Cardiac muscle cell (in vitro differentiated cells and primary cell): ENCODE results near the gene BMERB1. TPM values are rescaled to one million over a fixed set of nuclear protein-coding genes. Genes with fewer than 3 reads are reported as not detected.
A peak's percentile ranks its signal among the peaks of the same experiment; 100 is the strongest.
"Not testable (repeated sequence)": the region's sequence is repeated elsewhere in the genome, so short reads cannot be mapped to it uniquely, and the experiment has no call there.

ENCODE experiments used
- DNase-seq, 2 donors: peaks; one replicate each; pipeline versions ENCODE4 v3.0.0 to v3.0.0-alpha.2; 2010 to 2017; ENCODE audit warnings: low read depth in 1 of 2, low spot score in 1 of 2
- H3K27ac ChIP-seq: fragments of 200-600 bp; sonication (generic); 2 replicates; pipeline ENCODE4 v1.5.1; 2016
- H3K27me3 ChIP-seq: fragments of 200-600 bp; sonication (generic); 2 replicates; pipeline ENCODE4 v1.6.0; 2016; ENCODE audit warnings: control low read depth
- H3K36me3 ChIP-seq: fragments of 200-600 bp; sonication (generic); 2 replicates; pipeline ENCODE4 v1.5.1; 2016; ENCODE audit warnings: control low read depth
- H3K4me1 ChIP-seq: fragments of 200-600 bp; sonication (generic); 2 replicates; pipeline ENCODE4 v1.8.1; 2017; ENCODE audit warnings: low read depth, mild to moderate bottlenecking, mixed run types
- H3K4me3 ChIP-seq: fragments of 200-600 bp; sonication (generic); 2 replicates; pipeline ENCODE4 v1.5.1; 2016; ENCODE audit warnings: mild to moderate bottlenecking
- H3K9me3 ChIP-seq: fragments of 200-600 bp; sonication (generic); 2 replicates; pipeline ENCODE4 v1.5.1; 2017; ENCODE audit warnings: low read depth, mild to moderate bottlenecking, control low read depth
- CTCF ChIP-seq: IDR thresholded peaks from 2 replicates; pipeline ENCODE4 v1.5.1; 2012; ENCODE audit warnings: low read depth, mild to moderate bottlenecking, low read length
- polyA plus RNA-seq: library from polyadenylated mRNA; unstranded; fragments of >200 nt; fragmentation: Nextera tagmentation; extraction: Ambion mirVana; gene quantifications from 2 replicates; pipeline ENCODE4 v1.2.1, GENCODE V29; 2016
- total RNA-seq: library from RNA; depleted of rRNA; stranded (reverse); fragments of >200 nt; gene quantifications from 2 replicates; pipeline ENCODE4 v1.2.3, GENCODE V29; 2016

BMERB1 gene
- total and polyA plus RNA-seq, 2 experiments from 2014 or later = 15.2 to 22.1 TPM

- H3K4me3 ChIP-seq = peak overlapping the region; percentile 53
- peaks cover 4% of the 10 kb centered on the region for H3K4me1 ChIP-seq
- peak in 1 of 2 donors; percentile 4 for DNase-seq
- H3K36me3 ChIP-seq = no peaks in the 10 kb centered on the region
- no peak overlapping the region for H3K27ac ChIP-seq
- TF ChIP-seq CTCF = no peak
- peaks cover 21% of the 10 kb centered on the region for H3K27me3 ChIP-seq
- H3K9me3 ChIP-seq = no peaks in the 10 kb centered on the region
These were observed 952 bp downstream of the BMERB1 start for GRCh38 chr16:15435216-15435864.

GRCh38 chr16:15439102-15439501 is 4.7 kb downstream of the BMERB1 start:
- no peak for TF ChIP-seq CTCF
- Histone ChIP-seq H3K4me3 (no peak overlapping the region), H3K27me3 (peaks cover 18% of the 10 kb centered on the region), H3K36me3 (no peaks in the 10 kb centered on the region), H3K9me3 (no peaks in the 10 kb centered on the region), H3K4me1 (peaks cover 4% of the 10 kb centered on the region), H3K27ac (no peak overlapping the region)
- DNase-seq = no peak

- TF ChIP-seq CTCF = no peak
- Histone ChIP-seq H3K36me3 (no peaks in the 10 kb centered on the region), H3K9me3 (no peaks in the 10 kb centered on the region), H3K27me3 (peaks cover 18% of the 10 kb centered on the region), H3K27ac (no peak overlapping the region), H3K4me1 (peaks cover 4% of the 10 kb centered on the region), H3K4me3 (no peak overlapping the region)
- DNase-seq = no peak
These were observed 5.1 kb downstream of the BMERB1 start for GRCh38 chr16:15439521-15439920.

GRCh38 chr16:15440852-15441251 is 6.5 kb downstream of the BMERB1 start:
- Histone ChIP-seq H3K9me3 (no peaks in the 10 kb centered on the region), H3K4me1 (no peaks in the 10 kb centered on the region), H3K36me3 (no peaks in the 10 kb centered on the region), H3K27ac (no peak overlapping the region), H3K4me3 (no peak overlapping the region), H3K27me3 (peaks cover 8% of the 10 kb centered on the region)
- peak in 1 of 2 donors; percentile 27 for DNase-seq
- TF ChIP-seq CTCF = no peak

GRCh38 chr16:15442140-15442539 is 7.8 kb downstream of the BMERB1 start:
- not testable (repeated sequence) for H3K36me3 ChIP-seq, H3K4me3 ChIP-seq, H3K9me3 ChIP-seq, H3K27ac ChIP-seq, H3K4me1 ChIP-seq, DNase-seq, H3K27me3 ChIP-seq

- Histone ChIP-seq H3K27me3 (no peaks in the 10 kb centered on the region), H3K36me3 (no peaks in the 10 kb centered on the region), H3K4me3 (no peak overlapping the region), H3K27ac (no peak overlapping the region), H3K9me3 (no peaks in the 10 kb centered on the region), H3K4me1 (no peaks in the 10 kb centered on the region)
- DNase-seq = no peak
- no peak for TF ChIP-seq CTCF
These were observed 9.4 kb downstream of the BMERB1 start for GRCh38 chr16:15443753-15444152.
